K562 (cell line): ENCODE results near the gene YIF1A. TPM values are rescaled to one million over a fixed set of nuclear protein-coding genes. Genes with fewer than 3 reads are reported as not detected.

ENCODE experiments used
- AFF1 ChIP-seq, 2 experiments: fragments of 450-650 bp; IDR thresholded peaks; 2 replicates each; pipeline ENCODE4 v1.6.1; 2018; ENCODE audit warnings: mild to moderate bottlenecking in 2 of 2, low read depth in 1 of 2; ENCODE audit not compliant: partially characterized antibody in 2 of 2
- ETV5 ChIP-seq: sonication (generic); formaldehyde crosslinking; IDR thresholded peaks from 2 replicates; pipeline ENCODE4 v1.4.0; 2020; ENCODE audit warnings: low read depth, mild to moderate bottlenecking, missing genetic modification reagents
- GMEB1 ChIP-seq: fragments of 250-450 bp; sonication (Bioruptor Pico); IDR thresholded peaks from 2 replicates; pipeline ENCODE4 v1.4.0; 2020; ENCODE audit warnings: mild to moderate bottlenecking
- KAT8 ChIP-seq: fragments of 450-650 bp; IDR thresholded peaks from 2 replicates; pipeline ENCODE4 v1.6.1; 2016; ENCODE audit warnings: low read depth, mild to moderate bottlenecking
- KLF10 ChIP-seq: fragments of 250-450 bp; sonication (Bioruptor Pico); IDR thresholded peaks from 2 replicates; pipeline ENCODE4 v1.6.1; 2021; ENCODE audit warnings: matching md5 sums
- MAFG ChIP-seq: fragments of 450-650 bp; conservative IDR thresholded peaks from 2 replicates; pipeline ENCODE4 v1.6.1; 2016; ENCODE audit warnings: missing genetic modification characterization, missing compliant biosample characterization
- TARDBP ChIP-seq: fragments of 450-650 bp; IDR thresholded peaks from 2 replicates; pipeline ENCODE4 v1.6.1; 2016
- VEZF1 ChIP-seq: fragments of 200-800 bp; sonication (Bioruptor generic); IDR thresholded peaks from 2 replicates; pipeline ENCODE4 v1.6.1; 2017; ENCODE audit warnings: missing genetic modification characterization, missing compliant biosample characterization
- ZBTB40 ChIP-seq, 2 experiments: fragments of 450-650 bp in 1 of 2; sonication (generic) in 1 of 2; formaldehyde crosslinking in 1 of 2; IDR thresholded peaks; 2 replicates each; pipeline versions ENCODE4 v1.7.1 to v1.9.0; 2016 to 2022; ENCODE audit warnings: inconsistent platforms in 1 of 2, mild to moderate bottlenecking in 1 of 2, missing genetic modification reagents in 1 of 2
- ZNF165 ChIP-seq: fragments of 250-450 bp; sonication (Bioruptor Pico); IDR thresholded peaks from 2 replicates; pipeline ENCODE4 v1.4.0; 2020; ENCODE audit warnings: borderline replicate concordance
- ZNF717 ChIP-seq: fragments of 250-450 bp; sonication (Bioruptor Pico); IDR thresholded peaks from 2 replicates; pipeline ENCODE4 v1.5.0; 2021
- polyA plus RNA-seq, 8 experiments: library from polyadenylated mRNA; depleted of rRNA in 4 of 8; stranded (reverse) in 5 of 8; unstranded in 3 of 8; fragments of >200 nt; fragmentation: Nextera tagmentation in 2 of 8; fragmentation: Illumina TruSeq in 1 of 8; extraction: Ambion mirVana in 2 of 8; extraction: Trizol in 1 of 8; gene quantifications; 2 replicates each; pipeline versions ENCODE4 v1.2.1 to v1.2.3, GENCODE V29; 2011 to 2014; ENCODE audit warnings: inconsistent platforms in 1 of 8, missing spikeins in 1 of 8
- total RNA-seq, 7 experiments: library from RNA; depleted of rRNA in 6 of 7; stranded (reverse); fragments of >200 nt in 6 of 7; fragmentation: Illumina TruSeq in 2 of 7; extraction: Trizol in 2 of 7; gene quantifications; 2 replicates each; pipeline versions ENCODE4 v1.2.1 to v1.2.3, GENCODE V29; 2011 to 2021; ENCODE audit warnings: low replicate concordance in 1 of 7

YIF1A gene
- total and polyA plus RNA-seq, 9 of the 15 experiments (the other 6 are each of a cell fraction or from before 2014, with no cell fraction given), result 8.6 to 121 (median 77.2) TPM

- TF ChIP-seq ZBTB40 (IDR thresholded peaks at IDR 0.05) (no peak), ZBTB40 (CRISPR knock-in tag; IDR thresholded peaks at IDR 0.05) (no peak), KLF10 (CRISPR knock-in tag) (no peak), VEZF1 (CRISPR knock-in tag) (peak; percentile 59), KAT8 (no peak), ETV5 (CRISPR knock-in tag) (peak; percentile 23; the same call in 1 of the 2 replicates), TARDBP (peak; percentile 84), ZNF717 (no peak), ZNF165 (CRISPR knock-in tag) (no peak), MAFG (tag) (no peak), AFF1 (IDR thresholded peaks at IDR 0.05; ENCODE audit: low read depth in 1 of 2, partially characterized antibody in 2 of 2) (no peak), GMEB1 (peak; percentile 35)
These were observed 23.1 kb upstream of the YIF1A start (continued) for GRCh38 chr11:66311965-66312548.
